ENCODE measurements around the gene PRR13.
"Not testable (repeated sequence)": the region's sequence is repeated elsewhere in the genome, so short reads cannot be mapped to it uniquely, and the experiment has no call there.

Gene PRR13

GRCh38 chr12:53441040-53441833 is at the start of gene PRR13:
TSS of gene PRR13 (plus strand) at chr12:53441734. CDS start at chr12:53442715, 981 bp downstream.
- DNase-seq = peak; percentile 99

- no peak for DNase-seq
These were observed 41.6 kb upstream of the PRR13 start for GRCh38 chr12:53399896-53400295.

- not testable (repeated sequence) for DNase-seq
These were observed 39.2 kb upstream of the PRR13 start for GRCh38 chr12:53402351-53402750.

- no peak for DNase-seq
These were observed 38.7 kb upstream of the PRR13 start for GRCh38 chr12:53402871-53403270.

- DNase-seq = no peak
These were observed 30.6 kb upstream of the PRR13 start for GRCh38 chr12:53410951-53411350.

- peak; percentile 72 for DNase-seq
These were observed 27.9 kb upstream of the PRR13 start for GRCh38 chr12:53413485-53414204.

GRCh38 chr12:53414756-53415417 is 26.6 kb upstream of the PRR13 start:
- no peak for DNase-seq

GRCh38 chr12:53415752-53416389 is 25.7 kb upstream of the PRR13 start:
- DNase-seq = not testable (repeated sequence)

- DNase-seq = not testable (repeated sequence)
These were observed 24.2 kb upstream of the PRR13 start for GRCh38 chr12:53417291-53417816.

GRCh38 chr12:53418221-53418620 is 23.3 kb upstream of the PRR13 start:
- no peak for DNase-seq

- DNase-seq = no peak
These were observed 21.8 kb upstream of the PRR13 start for GRCh38 chr12:53419756-53420155.

- not testable (repeated sequence) for DNase-seq
These were observed 19.3 kb upstream of the PRR13 start for GRCh38 chr12:53422247-53422646.

- DNase-seq = no peak
These were observed 17.9 kb upstream of the PRR13 start, which contains the start of gene AMHR2 for GRCh38 chr12:53423597-53423996. TSS of gene AMHR2 (plus strand) at chr12:53423855. CDS start at chr12:53423935, 80 bp downstream.

- no peak for DNase-seq
These were observed 16.7 kb upstream of the PRR13 start for GRCh38 chr12:53424626-53425514.

GRCh38 chr12:53425515-53426150 is 15.9 kb upstream of the PRR13 start:
- DNase-seq = no peak

GRCh38 chr12:53427905-53428594 is 13.5 kb upstream of the PRR13 start:
- no peak for DNase-seq

- no peak for DNase-seq
These were observed 12.8 kb upstream of the PRR13 start for GRCh38 chr12:53428741-53429140.

- DNase-seq = no peak
These were observed 11.4 kb upstream of the PRR13 start for GRCh38 chr12:53430116-53430515.

- no peak for DNase-seq
These were observed 10.3 kb upstream of the PRR13 start for GRCh38 chr12:53431187-53431586.

- DNase-seq = not testable (repeated sequence)
These were observed 6.2 kb upstream of the PRR13 start for GRCh38 chr12:53435326-53435725.

Data from eye (tissue), 1 donor.